ENCODE measurements around the gene TNFRSF1B.
A peak's percentile ranks its signal among the peaks of the same experiment; 100 is the strongest.

TNFRSF1B gene

DNA sequence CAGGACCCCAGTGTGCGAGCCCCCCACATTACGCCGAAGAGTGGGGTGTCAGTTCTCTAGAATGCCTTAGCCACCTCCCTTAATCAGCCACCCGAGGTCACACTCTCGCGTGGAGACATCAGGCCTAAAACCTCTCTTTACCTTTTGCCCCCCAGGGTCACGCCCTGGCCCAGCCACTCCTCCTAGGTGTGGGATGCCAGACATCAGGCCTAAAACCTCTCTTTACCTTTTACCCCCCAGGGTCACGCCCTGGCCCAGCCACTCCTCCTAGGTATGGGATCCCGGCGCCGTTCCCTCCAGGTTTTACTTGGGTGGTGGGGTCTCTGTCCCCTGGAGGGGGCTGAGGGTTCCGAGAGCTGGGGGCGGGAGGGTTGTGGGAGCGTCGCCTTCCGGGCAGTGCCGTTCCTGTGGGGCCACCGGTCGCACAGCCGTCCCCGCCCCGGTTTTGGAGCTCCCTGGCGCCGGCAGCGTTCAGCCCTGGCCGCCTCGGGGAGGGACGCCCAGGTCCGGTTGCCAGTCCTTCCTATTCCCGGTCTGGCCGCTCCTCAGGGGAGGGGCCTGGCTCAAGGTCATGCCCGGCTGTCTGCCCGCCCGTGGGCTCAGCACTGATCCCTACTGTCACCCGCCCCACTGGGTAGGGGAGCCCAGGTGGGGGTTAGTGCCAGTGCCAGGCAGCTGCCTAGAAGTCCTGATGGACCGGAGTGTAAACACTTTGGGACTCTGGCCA is 63.9 kb downstream of the TNFRSF1B start (continued):
- no peak for TF ChIP-seq ZNF792 (tag by site-specific recombination; IDR thresholded peaks at IDR 0.05)
- no peak for TF ChIP-seq GLI2 (tag by site-specific recombination; IDR thresholded peaks at IDR 0.05; ENCODE audit: borderline replicate concordance, low read depth)
- no peak for TF ChIP-seq ZNF664 (tag by site-specific recombination; IDR thresholded peaks at IDR 0.05)
- no peak for TF ChIP-seq ZNF610 (tag by site-specific recombination; IDR thresholded peaks at IDR 0.05; ENCODE audit: borderline replicate concordance)
- TF ChIP-seq ZNF48 (tag by site-specific recombination; IDR thresholded peaks at IDR 0.05), result no peak
- no peak for TF ChIP-seq ZNF530 (tag by site-specific recombination; IDR thresholded peaks at IDR 0.05; ENCODE audit: low read depth)
- TF ChIP-seq ZNF677 (tag by site-specific recombination; IDR thresholded peaks at IDR 0.05), result no peak
- no peak for TF ChIP-seq ZNF426 (tag by site-specific recombination; IDR thresholded peaks at IDR 0.05)
- no peak for TF ChIP-seq ZNF544 (tag by site-specific recombination; IDR thresholded peaks at IDR 0.05)
- TF ChIP-seq, protein P1, sequence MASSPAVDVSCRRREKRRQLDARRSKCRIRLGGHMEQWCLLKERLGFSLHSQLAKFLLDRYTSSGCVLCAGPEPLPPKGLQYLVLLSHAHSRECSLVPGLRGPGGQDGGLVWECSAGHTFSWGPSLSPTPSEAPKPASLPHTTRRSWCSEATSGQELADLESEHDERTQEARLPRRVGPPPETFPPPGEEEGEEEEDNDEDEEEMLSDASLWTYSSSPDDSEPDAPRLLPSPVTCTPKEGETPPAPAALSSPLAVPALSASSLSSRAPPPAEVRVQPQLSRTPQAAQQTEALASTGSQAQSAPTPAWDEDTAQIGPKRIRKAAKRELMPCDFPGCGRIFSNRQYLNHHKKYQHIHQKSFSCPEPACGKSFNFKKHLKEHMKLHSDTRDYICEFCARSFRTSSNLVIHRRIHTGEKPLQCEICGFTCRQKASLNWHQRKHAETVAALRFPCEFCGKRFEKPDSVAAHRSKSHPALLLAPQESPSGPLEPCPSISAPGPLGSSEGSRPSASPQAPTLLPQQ (tag by site-specific recombination; IDR thresholded peaks at IDR 0.05), result peak; percentile 40; the same call in 1 of the 2 replicates
- no peak for TF ChIP-seq SP7 (tag by site-specific recombination; IDR thresholded peaks at IDR 0.05)
- TF ChIP-seq MZF1 (tag by site-specific recombination; IDR thresholded peaks at IDR 0.05; ENCODE audit: borderline replicate concordance), result no peak
- TF ChIP-seq HOXD13 (CRISPR knock-in tag; IDR thresholded peaks at IDR 0.05; ENCODE audit: borderline replicate concordance), result no peak
- TF ChIP-seq ZNF433 (tag by site-specific recombination; IDR thresholded peaks at IDR 0.05; ENCODE audit: low read depth), result no peak
- TF ChIP-seq ZNF324 (tag by site-specific recombination; IDR thresholded peaks at IDR 0.05), result no peak
- TF ChIP-seq ZNF660 (tag by site-specific recombination; IDR thresholded peaks at IDR 0.05), result no peak
- TF ChIP-seq, protein P2, sequence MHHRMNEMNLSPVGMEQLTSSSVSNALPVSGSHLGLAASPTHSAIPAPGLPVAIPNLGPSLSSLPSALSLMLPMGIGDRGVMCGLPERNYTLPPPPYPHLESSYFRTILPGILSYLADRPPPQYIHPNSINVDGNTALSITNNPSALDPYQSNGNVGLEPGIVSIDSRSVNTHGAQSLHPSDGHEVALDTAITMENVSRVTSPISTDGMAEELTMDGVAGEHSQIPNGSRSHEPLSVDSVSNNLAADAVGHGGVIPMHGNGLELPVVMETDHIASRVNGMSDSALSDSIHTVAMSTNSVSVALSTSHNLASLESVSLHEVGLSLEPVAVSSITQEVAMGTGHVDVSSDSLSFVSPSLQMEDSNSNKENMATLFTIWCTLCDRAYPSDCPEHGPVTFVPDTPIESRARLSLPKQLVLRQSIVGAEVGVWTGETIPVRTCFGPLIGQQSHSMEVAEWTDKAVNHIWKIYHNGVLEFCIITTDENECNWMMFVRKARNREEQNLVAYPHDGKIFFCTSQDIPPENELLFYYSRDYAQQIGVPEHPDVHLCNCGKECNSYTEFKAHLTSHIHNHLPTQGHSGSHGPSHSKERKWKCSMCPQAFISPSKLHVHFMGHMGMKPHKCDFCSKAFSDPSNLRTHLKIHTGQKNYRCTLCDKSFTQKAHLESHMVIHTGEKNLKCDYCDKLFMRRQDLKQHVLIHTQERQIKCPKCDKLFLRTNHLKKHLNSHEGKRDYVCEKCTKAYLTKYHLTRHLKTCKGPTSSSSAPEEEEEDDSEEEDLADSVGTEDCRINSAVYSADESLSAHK (tag by site-specific recombination; IDR thresholded peaks at IDR 0.05), result no peak
- peak; percentile 53 for TF ChIP-seq SP2 (tag by site-specific recombination; IDR thresholded peaks at IDR 0.05)
- TF ChIP-seq, protein P3, sequence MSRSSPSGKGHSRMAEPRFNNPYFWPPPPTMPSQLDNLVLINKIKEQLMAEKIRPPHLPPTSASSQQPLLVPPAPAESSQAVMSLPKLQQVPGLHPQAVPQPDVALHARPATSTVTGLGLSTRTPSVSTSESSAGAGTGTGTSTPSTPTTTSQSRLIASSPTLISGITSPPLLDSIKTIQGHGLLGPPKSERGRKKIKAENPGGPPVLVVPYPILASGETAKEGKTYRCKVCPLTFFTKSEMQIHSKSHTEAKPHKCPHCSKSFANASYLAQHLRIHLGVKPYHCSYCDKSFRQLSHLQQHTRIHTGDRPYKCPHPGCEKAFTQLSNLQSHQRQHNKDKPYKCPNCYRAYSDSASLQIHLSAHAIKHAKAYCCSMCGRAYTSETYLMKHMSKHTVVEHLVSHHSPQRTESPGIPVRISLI (tag by site-specific recombination; IDR thresholded peaks at IDR 0.05), result no peak
- no peak for TF ChIP-seq ZNF777 (tag by site-specific recombination; IDR thresholded peaks at IDR 0.05; ENCODE audit: borderline replicate concordance)
- TF ChIP-seq RBAK (tag by site-specific recombination; IDR thresholded peaks at IDR 0.05), result no peak
- TF ChIP-seq, protein P4, sequence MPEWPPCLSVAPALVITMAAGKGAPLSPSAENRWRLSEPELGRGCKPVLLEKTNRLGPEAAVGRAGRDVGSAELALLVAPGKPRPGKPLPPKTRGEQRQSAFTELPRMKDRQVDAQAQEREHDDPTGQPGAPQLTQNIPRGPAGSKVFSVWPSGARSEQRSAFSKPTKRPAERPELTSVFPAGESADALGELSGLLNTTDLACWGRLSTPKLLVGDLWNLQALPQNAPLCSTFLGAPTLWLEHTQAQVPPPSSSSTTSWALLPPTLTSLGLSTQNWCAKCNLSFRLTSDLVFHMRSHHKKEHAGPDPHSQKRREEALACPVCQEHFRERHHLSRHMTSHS (tag by site-specific recombination; IDR thresholded peaks at IDR 0.05), result no peak
- 0 out of 2 replicates have a peak, but pooled peaks have one; percentile 16 for TF ChIP-seq ZBTB48 (tag by site-specific recombination; IDR thresholded peaks at IDR 0.05)
- no peak for TF ChIP-seq HOXA7 (CRISPR knock-in tag; IDR thresholded peaks at IDR 0.05; ENCODE audit: borderline replicate concordance)
- no peak for TF ChIP-seq ZNF350 (tag by site-specific recombination; IDR thresholded peaks at IDR 0.05)
- no peak for TF ChIP-seq YY1 (tag by site-specific recombination; IDR thresholded peaks at IDR 0.05)
- peak; percentile 64; the same call in 1 of the 2 replicates for TF ChIP-seq GLIS1 (tag by site-specific recombination; IDR thresholded peaks at IDR 0.05)
- TF ChIP-seq, protein P5, sequence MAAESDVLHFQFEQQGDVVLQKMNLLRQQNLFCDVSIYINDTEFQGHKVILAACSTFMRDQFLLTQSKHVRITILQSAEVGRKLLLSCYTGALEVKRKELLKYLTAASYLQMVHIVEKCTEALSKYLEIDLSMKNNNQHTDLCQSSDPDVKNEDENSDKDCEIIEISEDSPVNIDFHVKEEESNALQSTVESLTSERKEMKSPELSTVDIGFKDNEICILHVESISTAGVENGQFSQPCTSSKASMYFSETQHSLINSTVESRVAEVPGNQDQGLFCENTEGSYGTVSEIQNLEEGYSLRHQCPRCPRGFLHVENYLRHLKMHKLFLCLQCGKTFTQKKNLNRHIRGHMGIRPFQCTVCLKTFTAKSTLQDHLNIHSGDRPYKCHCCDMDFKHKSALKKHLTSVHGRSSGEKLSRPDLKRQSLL (tag by site-specific recombination; IDR thresholded peaks at IDR 0.05), result no peak
- TF ChIP-seq, protein P6, sequence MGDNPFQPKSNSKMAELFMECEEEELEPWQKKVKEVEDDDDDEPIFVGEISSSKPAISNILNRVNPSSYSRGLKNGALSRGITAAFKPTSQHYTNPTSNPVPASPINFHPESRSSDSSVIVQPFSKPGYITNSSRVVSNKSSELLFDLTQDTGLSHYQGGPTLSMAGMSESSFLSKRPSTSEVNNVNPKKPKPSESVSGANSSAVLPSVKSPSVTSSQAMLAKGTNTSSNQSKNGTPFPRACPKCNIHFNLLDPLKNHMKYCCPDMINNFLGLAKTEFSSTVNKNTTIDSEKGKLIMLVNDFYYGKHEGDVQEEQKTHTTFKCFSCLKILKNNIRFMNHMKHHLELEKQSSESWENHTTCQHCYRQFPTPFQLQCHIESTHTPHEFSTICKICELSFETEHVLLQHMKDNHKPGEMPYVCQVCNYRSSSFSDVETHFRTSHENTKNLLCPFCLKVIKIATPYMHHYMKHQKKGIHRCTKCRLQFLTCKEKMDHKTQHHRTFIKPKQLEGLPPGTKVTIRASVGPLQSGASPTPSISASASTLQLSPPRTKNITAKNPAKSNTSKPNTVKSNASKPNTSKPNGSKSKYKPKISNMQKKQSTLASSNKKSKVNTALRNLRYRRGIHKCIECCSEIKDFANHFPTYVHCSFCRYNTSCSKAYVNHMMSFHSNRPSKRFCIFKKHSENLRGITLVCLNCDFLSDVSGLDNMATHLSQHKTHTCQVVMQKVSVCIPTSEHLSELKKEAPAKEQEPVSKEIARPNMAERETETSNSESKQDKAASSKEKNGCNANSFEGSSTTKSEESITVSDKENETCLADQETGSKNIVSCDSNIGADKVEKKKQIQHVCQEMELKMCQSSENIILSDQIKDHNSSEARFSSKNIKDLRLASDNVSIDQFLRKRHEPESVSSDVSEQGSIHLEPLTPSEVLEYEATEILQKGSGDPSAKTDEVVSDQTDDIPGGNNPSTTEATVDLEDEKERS (tag by site-specific recombination; IDR thresholded peaks at IDR 0.05), result no peak
- 0 out of 2 replicates have a peak, but pooled peaks have one; percentile 43 for TF ChIP-seq ZNF341 (tag by site-specific recombination; IDR thresholded peaks at IDR 0.05; ENCODE audit: low read depth)
- no peak for TF ChIP-seq KLF1 (tag by site-specific recombination; IDR thresholded peaks at IDR 0.05)

All from HEK293 (cell line).